KMS-11 (cell line): ENCODE data around the gene SLC12A5.

Experiments
- H2AFZ ChIP-seq: fragments of 200-600 bp; sonication (generic); 2 replicates; pipeline ENCODE4 v1.6.1; 2016; ENCODE audit warnings: antibody characterized with exemption, mixed run types, low read depth
- H3K27ac ChIP-seq: fragments of 200-600 bp; sonication (generic); 2 replicates; pipeline ENCODE4 v1.6.1; 2016; ENCODE audit warnings: mild to moderate bottlenecking, mixed run types
- H3K27me3 ChIP-seq: fragments of 200-600 bp; sonication (generic); 2 replicates; pipeline ENCODE4 v1.6.1; 2017; ENCODE audit warnings: mild to moderate bottlenecking, low read depth, mixed run types, moderate library complexity; ENCODE audit not compliant: insufficient read depth
- H3K36me3 ChIP-seq: fragments of 200-600 bp; sonication (generic); 2 replicates; pipeline ENCODE4 v1.6.1; 2017; ENCODE audit warnings: mild to moderate bottlenecking, mixed run types; ENCODE audit not compliant: insufficient read depth
- H3K4me1 ChIP-seq: fragments of 200-600 bp; sonication (generic); 2 replicates; pipeline ENCODE4 v1.6.1; 2016; ENCODE audit warnings: mild to moderate bottlenecking, low read depth, mixed run types; ENCODE audit not compliant: poor library complexity, severe bottlenecking
- H3K4me2 ChIP-seq: fragments of 200-600 bp; sonication (generic); 2 replicates; pipeline ENCODE4 v1.7.0; 2016; ENCODE audit warnings: mild to moderate bottlenecking, mixed run types
- H3K4me3 ChIP-seq: fragments of 200-600 bp; sonication (generic); IDR thresholded peaks from 2 replicates; pipeline ENCODE4 v1.6.1; 2017; ENCODE audit warnings: low read depth, low read length, mixed read lengths; ENCODE audit not compliant: insufficient read depth
- H3K79me2 ChIP-seq: fragments of 200-600 bp; sonication (generic); 2 replicates; pipeline ENCODE4 v1.6.1; 2016; ENCODE audit warnings: low read depth, mixed run types; ENCODE audit not compliant: insufficient read depth
- H3K9ac ChIP-seq: fragments of 200-600 bp; sonication (generic); 2 replicates; pipeline ENCODE4 v1.6.1; 2016; ENCODE audit warnings: mild to moderate bottlenecking, mixed run types
- H4K20me1 ChIP-seq: fragments of 200-600 bp; sonication (generic); 2 replicates; pipeline ENCODE4 v1.6.1; 2016; ENCODE audit warnings: mild to moderate bottlenecking, mixed run types; ENCODE audit not compliant: insufficient read depth
- TF ChIP-seq, protein P1 (sequence below): fragments of 200-600 bp; sonication (generic); conservative IDR thresholded peaks from 2 replicates; pipeline ENCODE4 v1.6.1; 2017; ENCODE audit warnings: low read depth, mild to moderate bottlenecking, antibody characterized with exemption, low read length, moderate library complexity, mixed read lengths

SLC12A5 gene

DNA sequence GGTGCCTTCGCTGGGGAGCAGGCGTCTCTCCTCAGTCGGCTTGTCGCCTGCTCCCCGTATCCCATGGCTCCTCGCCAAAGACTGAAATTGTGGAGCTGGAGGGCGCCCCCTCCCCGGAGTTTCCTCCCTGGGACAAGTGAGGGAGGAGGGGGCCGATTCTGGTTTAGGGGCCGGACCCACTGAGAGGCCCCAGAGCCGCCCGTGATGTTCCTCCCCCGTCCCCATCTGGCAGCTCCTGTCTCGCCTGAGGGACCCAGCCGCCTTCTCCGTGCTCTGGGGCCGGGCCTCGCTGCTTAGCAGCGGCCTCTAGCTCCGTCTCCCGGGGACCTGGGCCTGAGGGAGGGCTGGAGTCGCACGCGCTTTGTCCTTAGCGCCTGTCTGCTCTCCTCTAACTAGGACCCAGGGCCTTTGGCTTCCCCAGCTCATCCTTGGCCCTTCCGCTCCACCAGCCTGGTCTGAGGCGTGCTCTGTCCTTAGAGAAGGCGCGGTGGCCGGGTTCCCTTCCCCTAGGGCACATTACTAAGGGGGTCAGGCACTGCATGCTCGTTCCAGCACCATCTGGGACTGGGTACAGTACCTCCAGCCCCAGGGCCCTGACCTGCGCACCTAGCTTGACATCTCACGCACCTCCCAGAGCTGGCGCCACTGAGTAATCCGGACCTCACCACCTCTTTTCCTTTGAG lies 29.7 kb downstream of the SLC12A5 start:
- no peak overlapping the region for H3K4me3 ChIP-seq
- peaks cover 34% of the 10 kb centered on the region for H3K4me1 ChIP-seq
- TF ChIP-seq, protein P1, sequence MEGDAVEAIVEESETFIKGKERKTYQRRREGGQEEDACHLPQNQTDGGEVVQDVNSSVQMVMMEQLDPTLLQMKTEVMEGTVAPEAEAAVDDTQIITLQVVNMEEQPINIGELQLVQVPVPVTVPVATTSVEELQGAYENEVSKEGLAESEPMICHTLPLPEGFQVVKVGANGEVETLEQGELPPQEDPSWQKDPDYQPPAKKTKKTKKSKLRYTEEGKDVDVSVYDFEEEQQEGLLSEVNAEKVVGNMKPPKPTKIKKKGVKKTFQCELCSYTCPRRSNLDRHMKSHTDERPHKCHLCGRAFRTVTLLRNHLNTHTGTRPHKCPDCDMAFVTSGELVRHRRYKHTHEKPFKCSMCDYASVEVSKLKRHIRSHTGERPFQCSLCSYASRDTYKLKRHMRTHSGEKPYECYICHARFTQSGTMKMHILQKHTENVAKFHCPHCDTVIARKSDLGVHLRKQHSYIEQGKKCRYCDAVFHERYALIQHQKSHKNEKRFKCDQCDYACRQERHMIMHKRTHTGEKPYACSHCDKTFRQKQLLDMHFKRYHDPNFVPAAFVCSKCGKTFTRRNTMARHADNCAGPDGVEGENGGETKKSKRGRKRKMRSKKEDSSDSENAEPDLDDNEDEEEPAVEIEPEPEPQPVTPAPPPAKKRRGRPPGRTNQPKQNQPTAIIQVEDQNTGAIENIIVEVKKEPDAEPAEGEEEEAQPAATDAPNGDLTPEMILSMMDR: no peak
- no peak overlapping the region for H3K27ac ChIP-seq
- no peaks in the 10 kb centered on the region for H3K36me3 ChIP-seq
- no peak overlapping the region for H2AFZ ChIP-seq
- H3K27me3 ChIP-seq: no peaks in the 10 kb centered on the region
- H3K4me2 ChIP-seq: no peak overlapping the region
- no peaks in the 10 kb centered on the region for H4K20me1 ChIP-seq
- H3K79me2 ChIP-seq: no peaks in the 10 kb centered on the region
- H3K9ac ChIP-seq: no peak overlapping the region

DNA sequence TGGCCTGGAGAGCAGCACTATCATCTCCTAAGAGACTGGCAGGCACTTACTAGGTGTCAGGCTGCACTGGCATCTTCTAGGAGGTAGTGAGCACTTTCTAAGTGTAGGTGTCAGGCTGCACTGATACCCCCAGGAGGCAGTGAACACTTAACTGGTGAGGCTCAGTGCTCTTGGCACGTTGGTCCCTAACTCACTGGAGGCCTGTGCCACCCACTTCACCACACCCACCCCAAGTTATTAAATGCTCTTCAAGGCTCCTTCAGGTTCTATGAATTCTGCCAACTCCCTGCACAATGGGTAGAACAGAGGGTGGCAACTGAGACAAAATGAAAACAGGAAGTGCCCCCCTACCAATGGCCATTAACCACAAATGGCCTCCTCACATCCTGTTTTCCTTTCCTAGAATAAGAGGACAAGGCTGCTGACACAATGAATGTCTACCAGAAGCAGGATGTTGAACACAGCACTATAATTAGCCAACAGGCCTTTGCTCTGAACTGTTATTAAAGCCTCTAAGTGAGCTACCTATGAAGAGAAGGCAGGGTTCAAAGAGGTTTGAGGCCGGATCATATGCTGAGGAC lies 31.4 kb downstream of the SLC12A5 start:
- Histone ChIP-seq H3K4me2 (peak overlapping the region; percentile 22), H3K4me3 (no peak overlapping the region), H4K20me1 (no peaks in the 10 kb centered on the region), H3K4me1 (peaks cover 48% of the 10 kb centered on the region), H3K27me3 (no peaks in the 10 kb centered on the region), H3K36me3 (no peaks in the 10 kb centered on the region; the same call in 1 of the 2 replicates), H2AFZ (no peak overlapping the region), H3K9ac (no peak overlapping the region), H3K79me2 (no peaks in the 10 kb centered on the region), H3K27ac (peak overlapping the region; percentile 3; the same call in 1 of the 2 replicates)
- TF ChIP-seq, protein P1: no peak

DNA sequence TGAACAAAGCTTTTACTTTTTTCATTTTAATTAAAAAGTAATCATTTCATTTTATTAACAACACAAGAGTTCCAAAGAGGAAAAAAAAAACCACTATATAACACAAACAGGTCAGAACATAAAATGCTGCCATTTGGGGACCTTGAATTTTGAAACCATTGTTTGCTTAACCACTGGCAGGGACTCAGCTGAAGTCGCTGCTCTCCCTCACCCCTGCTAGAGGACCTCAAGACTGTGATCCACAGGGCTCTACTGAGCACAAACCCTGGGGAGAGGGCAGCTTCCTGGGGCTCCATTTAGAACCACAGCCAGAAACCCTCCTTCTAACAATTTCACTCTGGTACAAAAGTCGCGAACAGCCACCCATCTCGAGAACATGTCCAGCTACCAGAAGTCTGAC lies 32.0 kb downstream of the SLC12A5 start:
- Histone ChIP-seq H2AFZ (no peak overlapping the region), H3K4me1 (peaks cover 48% of the 10 kb centered on the region), H3K27me3 (no peaks in the 10 kb centered on the region), H3K4me2 (peak overlapping the region; percentile 22), H3K79me2 (no peaks in the 10 kb centered on the region), H3K36me3 (peaks cover under 1% of the 10 kb centered on the region; the same call in 1 of the 2 replicates), H3K9ac (no peak overlapping the region), H4K20me1 (no peaks in the 10 kb centered on the region), H3K4me3 (no peak overlapping the region), H3K27ac (peak overlapping the region; percentile 3; the same call in 1 of the 2 replicates)
- TF ChIP-seq, protein P1: no peak

DNA sequence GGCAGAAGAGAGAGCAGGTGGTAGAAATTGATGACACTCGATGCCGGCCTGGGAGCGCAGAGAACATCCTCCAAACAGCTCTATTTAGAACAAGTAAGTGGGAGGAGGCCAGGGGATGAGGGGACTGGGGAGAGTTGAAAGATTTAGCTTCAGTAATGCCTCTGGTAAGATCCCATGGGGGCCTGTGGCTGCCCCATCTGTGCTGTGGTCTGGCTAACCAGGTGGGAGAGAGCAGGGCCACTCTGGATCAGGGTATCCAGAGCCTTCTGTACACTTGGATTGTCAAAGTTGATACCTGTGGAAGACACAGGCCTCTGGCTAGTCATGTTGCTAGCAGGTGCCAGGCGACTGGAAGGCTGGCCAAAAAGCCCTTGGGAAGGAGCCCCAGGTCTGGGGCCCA lies 33.1 kb downstream of the SLC12A5 start:
- Histone ChIP-seq H2AFZ (no peak overlapping the region), H3K27me3 (no peaks in the 10 kb centered on the region), H3K79me2 (no peaks in the 10 kb centered on the region), H3K4me1 (peaks cover 48% of the 10 kb centered on the region), H3K27ac (no peak overlapping the region), H3K4me2 (no peak overlapping the region), H3K9ac (no peak overlapping the region), H3K36me3 (peaks cover 5% of the 10 kb centered on the region; the same call in 1 of the 2 replicates), H3K4me3 (no peak overlapping the region), H4K20me1 (no peaks in the 10 kb centered on the region)
- TF ChIP-seq, protein P1: no peak
